Fibroblast of the conjunctiva (primary cell): Measurements from ENCODE around the gene PTPRM.

Experiments
- DNase-seq: peaks from one replicate; pipeline ENCODE4 v3.0.0-alpha.2; 2010; ENCODE audit warnings: low read depth

PTPRM gene

GRCh38 chr18:7671105-7671504 lies 104.0 kb downstream of the PTPRM start:
- no peak for DNase-seq

- no peak for DNase-seq
Measured at GRCh38 chr18:7676253-7676873, 109.2 kb downstream of the PTPRM start.

- DNase-seq = peak; percentile 14
Measured at GRCh38 chr18:7677001-7677400, 109.9 kb downstream of the PTPRM start.

GRCh38 chr18:7677424-7677823 lies 110.3 kb downstream of the PTPRM start:
- DNase-seq = no peak

- DNase-seq = no peak
Measured at GRCh38 chr18:7678389-7678788, 111.3 kb downstream of the PTPRM start.

GRCh38 chr18:7678801-7679200 lies 111.7 kb downstream of the PTPRM start:
- DNase-seq = no peak

- no peak for DNase-seq
Measured at GRCh38 chr18:7681298-7681697, 114.2 kb downstream of the PTPRM start.

GRCh38 chr18:7682321-7682720 lies 115.2 kb downstream of the PTPRM start:
- DNase-seq = no peak

- DNase-seq = no peak
Measured at GRCh38 chr18:7683753-7684152, 116.6 kb downstream of the PTPRM start.

- no peak for DNase-seq
Measured at GRCh38 chr18:7684357-7684756, 117.2 kb downstream of the PTPRM start.

GRCh38 chr18:7684966-7685365 lies 117.8 kb downstream of the PTPRM start:
- DNase-seq = no peak

- DNase-seq = no peak
Measured at GRCh38 chr18:7686278-7686677, 119.2 kb downstream of the PTPRM start.

GRCh38 chr18:7688580-7688979 lies 121.5 kb downstream of the PTPRM start:
- DNase-seq = no peak

- no peak for DNase-seq
Measured at GRCh38 chr18:7691206-7691605, 124.1 kb downstream of the PTPRM start.

GRCh38 chr18:7696780-7697179 lies 129.7 kb downstream of the PTPRM start:
- peak; percentile 42 for DNase-seq

- no peak for DNase-seq
Measured at GRCh38 chr18:7697306-7697705, 130.2 kb downstream of the PTPRM start.

GRCh38 chr18:7711495-7711894 lies 144.4 kb downstream of the PTPRM start:
- no peak for DNase-seq

GRCh38 chr18:7720395-7720794 lies 153.3 kb downstream of the PTPRM start:
- no peak for DNase-seq

GRCh38 chr18:7721532-7721931 lies 154.4 kb downstream of the PTPRM start:
- DNase-seq = no peak

GRCh38 chr18:7722955-7723354 lies 155.8 kb downstream of the PTPRM start:
- no peak for DNase-seq

GRCh38 chr18:7723558-7723957 lies 156.4 kb downstream of the PTPRM start:
- no peak for DNase-seq

- no peak for DNase-seq
Measured at GRCh38 chr18:7725473-7725872, 158.4 kb downstream of the PTPRM start.

GRCh38 chr18:7725897-7726296 lies 158.8 kb downstream of the PTPRM start:
- DNase-seq = no peak

GRCh38 chr18:7726522-7726921 lies 159.4 kb downstream of the PTPRM start:
- no peak for DNase-seq
